ENCODE measurements around the gene BAIAP2.

BAIAP2 gene, protein sequence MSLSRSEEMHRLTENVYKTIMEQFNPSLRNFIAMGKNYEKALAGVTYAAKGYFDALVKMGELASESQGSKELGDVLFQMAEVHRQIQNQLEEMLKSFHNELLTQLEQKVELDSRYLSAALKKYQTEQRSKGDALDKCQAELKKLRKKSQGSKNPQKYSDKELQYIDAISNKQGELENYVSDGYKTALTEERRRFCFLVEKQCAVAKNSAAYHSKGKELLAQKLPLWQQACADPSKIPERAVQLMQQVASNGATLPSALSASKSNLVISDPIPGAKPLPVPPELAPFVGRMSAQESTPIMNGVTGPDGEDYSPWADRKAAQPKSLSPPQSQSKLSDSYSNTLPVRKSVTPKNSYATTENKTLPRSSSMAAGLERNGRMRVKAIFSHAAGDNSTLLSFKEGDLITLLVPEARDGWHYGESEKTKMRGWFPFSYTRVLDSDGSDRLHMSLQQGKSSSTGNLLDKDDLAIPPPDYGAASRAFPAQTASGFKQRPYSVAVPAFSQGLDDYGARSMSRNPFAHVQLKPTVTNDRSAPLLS

DNA sequence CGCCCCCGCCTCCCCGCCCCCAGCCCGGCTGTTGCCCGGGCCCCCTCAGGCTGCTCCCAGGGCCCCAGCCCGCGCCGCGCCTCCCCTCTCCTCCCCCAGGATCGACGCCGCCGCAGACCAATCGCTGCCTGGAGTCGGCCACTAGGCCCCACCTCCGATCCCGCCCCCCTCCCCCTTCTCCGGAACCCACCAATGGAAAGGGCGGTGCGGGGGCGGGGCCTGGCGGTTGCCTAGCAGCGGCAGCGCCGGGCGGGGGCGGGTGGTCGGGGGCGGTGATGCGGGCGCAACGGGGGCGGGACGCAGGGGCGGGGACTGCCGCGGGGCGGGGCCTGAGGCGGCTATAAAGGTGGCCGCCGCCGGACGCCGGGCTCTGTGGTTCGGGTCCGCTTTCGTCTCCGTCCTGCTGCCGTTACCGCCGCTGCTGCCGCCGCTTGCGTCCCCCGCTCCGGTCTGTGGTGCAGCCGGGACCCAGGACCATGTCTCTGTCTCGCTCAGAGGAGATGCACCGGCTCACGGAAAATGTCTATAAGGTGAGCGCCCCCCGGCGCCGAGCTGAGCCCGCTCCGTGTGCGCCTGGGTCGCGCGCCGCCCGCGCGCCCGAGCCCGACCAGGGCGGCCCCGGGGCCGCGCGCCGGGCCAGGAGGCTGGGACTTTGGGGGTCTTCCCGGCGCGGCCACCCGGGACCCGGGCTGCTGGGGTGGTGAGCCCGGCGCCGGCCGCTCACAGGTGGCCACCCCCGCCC is at the start of gene BAIAP2:
Gene BAIAP2, plus strand, starts transcription at position 373 of the 742 bp plus-strand sequence. Its CDS starts 104 bp downstream, at position 477.
- Histone ChIP-seq H3K27me3 (ENCODE audit: control insufficient read depth, insufficient read depth, low read length) (peaks cover 2% of the 10 kb centered on the region), H3K36me3 (ENCODE audit: control insufficient read depth, insufficient read depth, low read length) (peaks cover 4% of the 10 kb centered on the region), H3K9me3 (ENCODE audit: control insufficient read depth, insufficient read depth, low read length) (no peaks in the 10 kb centered on the region), H3K4me3 (ENCODE audit: low read depth, low read length) (peak within 1 kb of the TSS; percentile 69), H3K9ac (ENCODE audit: low read depth, low read length) (peak within 1 kb of the TSS; percentile 73), H3K4me1 (ENCODE audit: control insufficient read depth, insufficient read depth, low read length) (peaks cover 5% of the 10 kb centered on the region)

DNA sequence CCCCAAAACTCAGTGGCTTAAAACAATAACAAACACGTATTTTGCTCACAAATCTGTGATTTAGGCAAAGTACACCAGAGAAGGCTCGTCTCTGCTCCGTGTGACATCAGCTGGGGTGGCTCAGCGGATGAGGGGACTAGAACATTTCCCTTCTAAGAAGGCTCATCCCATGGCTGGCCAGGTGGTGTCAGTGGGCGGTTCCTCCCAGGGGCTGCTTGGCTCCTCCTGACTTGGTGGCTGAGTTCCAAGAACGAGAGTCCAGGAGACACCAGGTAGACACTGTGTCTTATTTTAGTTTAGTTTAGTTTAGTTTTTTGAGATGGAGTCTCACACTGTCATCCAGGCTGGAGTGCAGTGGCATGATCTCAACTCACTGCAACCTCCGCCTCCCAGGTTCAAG is 48.9 kb upstream of the BAIAP2 start:
- Histone ChIP-seq H3K36me3 (ENCODE audit: control insufficient read depth, insufficient read depth, low read length) (no peaks in the 10 kb centered on the region), H3K9me3 (ENCODE audit: control insufficient read depth, insufficient read depth, low read length) (no peaks in the 10 kb centered on the region), H3K4me1 (ENCODE audit: control insufficient read depth, insufficient read depth, low read length) (no peaks in the 10 kb centered on the region), H3K9ac (ENCODE audit: low read depth, low read length) (no peak overlapping the region), H3K4me3 (ENCODE audit: low read depth, low read length) (no peak overlapping the region), H3K27me3 (ENCODE audit: control insufficient read depth, insufficient read depth, low read length) (peaks cover 11% of the 10 kb centered on the region)

DNA sequence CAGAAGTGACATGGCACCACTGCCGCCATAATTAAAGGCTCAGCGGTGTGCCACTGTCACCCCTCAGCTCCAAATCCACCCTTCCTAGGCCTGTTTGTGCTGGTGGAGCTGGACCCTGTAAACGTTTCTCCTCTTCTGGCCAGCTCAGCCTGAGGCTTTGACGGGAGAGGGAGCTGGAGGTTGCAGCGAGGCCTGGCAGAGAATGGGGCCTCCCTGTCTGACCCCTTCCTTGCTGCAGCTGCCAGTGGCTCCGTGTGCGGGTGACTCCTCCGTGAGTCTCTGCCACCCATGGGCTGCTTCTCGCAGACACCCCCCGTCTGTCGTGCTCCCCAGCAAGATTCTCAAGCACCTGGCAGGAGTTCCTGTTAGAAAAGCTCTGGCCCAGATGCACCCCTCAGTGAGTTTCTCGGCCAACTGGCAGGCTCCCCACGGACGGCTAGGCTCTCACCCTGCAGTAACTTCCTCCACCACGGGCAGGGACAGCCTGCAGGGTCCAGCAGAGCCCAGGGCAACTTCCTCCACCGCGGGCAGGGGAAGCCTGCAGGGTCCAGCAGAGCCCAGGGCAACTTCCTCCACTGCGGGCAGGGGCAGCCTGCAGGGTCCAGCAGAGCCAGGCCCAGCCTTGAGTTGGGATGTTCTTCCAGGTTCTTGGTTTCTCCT is 48.0 kb upstream of the BAIAP2 start:
- no peaks in the 10 kb centered on the region for H3K9me3 ChIP-seq (ENCODE audit: control insufficient read depth, insufficient read depth, low read length)
- H3K27me3 ChIP-seq (ENCODE audit: control insufficient read depth, insufficient read depth, low read length), result peaks cover 10% of the 10 kb centered on the region
- H3K9ac ChIP-seq (ENCODE audit: low read depth, low read length), result no peak overlapping the region
- no peak overlapping the region for H3K4me3 ChIP-seq (ENCODE audit: low read depth, low read length)
- H3K4me1 ChIP-seq (ENCODE audit: control insufficient read depth, insufficient read depth, low read length), result peaks cover 2% of the 10 kb centered on the region
- no peaks in the 10 kb centered on the region for H3K36me3 ChIP-seq (ENCODE audit: control insufficient read depth, insufficient read depth, low read length)

DNA sequence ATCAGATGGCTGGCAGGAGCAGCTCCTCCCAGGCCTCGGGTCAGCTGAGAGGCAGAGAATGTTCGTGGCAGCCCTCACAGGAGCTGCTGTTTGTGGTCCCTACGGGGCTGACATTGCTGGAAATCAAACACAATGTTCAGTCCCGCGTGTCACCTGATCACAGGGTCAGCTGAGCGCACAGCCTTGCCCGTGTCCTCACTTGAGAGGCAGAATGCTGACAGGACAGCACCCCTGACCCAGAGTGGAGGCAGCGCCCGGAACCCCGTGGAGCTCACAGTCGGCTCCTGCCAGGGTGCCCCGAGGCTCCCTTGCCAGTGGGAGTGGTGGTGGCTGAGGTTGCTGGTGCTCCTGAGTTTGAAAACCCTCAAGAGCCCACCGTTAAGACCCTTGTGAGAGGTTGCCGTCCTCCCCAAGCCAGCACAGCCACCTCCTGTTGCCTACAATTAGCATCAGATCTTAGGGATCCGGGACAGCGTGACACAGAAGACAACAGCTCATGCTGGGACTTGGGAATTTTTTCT is 47.0 kb upstream of the BAIAP2 start:
- H3K9ac ChIP-seq (ENCODE audit: low read depth, low read length), result no peak overlapping the region
- H3K27me3 ChIP-seq (ENCODE audit: control insufficient read depth, insufficient read depth, low read length), result peaks cover 5% of the 10 kb centered on the region
- peaks cover 2% of the 10 kb centered on the region for H3K4me1 ChIP-seq (ENCODE audit: control insufficient read depth, insufficient read depth, low read length)
- H3K4me3 ChIP-seq (ENCODE audit: low read depth, low read length), result no peak overlapping the region
- no peaks in the 10 kb centered on the region for H3K36me3 ChIP-seq (ENCODE audit: control insufficient read depth, insufficient read depth, low read length)
- no peaks in the 10 kb centered on the region for H3K9me3 ChIP-seq (ENCODE audit: control insufficient read depth, insufficient read depth, low read length)

DNA sequence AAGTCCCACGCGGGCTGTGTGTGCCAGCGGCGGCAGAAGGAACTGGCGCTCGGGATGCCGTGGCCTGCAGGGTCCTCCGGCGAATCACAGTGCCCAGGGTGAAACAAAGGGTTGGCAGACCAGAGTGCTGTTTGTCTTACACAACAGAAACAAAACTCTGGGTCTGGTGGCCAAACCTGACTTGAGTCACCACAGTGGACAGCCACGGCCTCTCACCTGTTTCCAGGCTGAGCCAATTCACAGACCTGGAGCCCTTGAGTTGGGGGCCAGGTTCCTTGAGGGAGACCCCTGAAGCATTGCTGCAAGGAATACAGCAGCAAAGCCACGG is 45.4 kb upstream of the BAIAP2 start:
- Histone ChIP-seq H3K9me3 (ENCODE audit: control insufficient read depth, insufficient read depth, low read length) (no peaks in the 10 kb centered on the region), H3K4me3 (ENCODE audit: low read depth, low read length) (no peak overlapping the region), H3K36me3 (ENCODE audit: control insufficient read depth, insufficient read depth, low read length) (no peaks in the 10 kb centered on the region), H3K4me1 (ENCODE audit: control insufficient read depth, insufficient read depth, low read length) (peaks cover 2% of the 10 kb centered on the region), H3K9ac (ENCODE audit: low read depth, low read length) (no peak overlapping the region), H3K27me3 (ENCODE audit: control insufficient read depth, insufficient read depth, low read length) (peaks cover 5% of the 10 kb centered on the region)

DNA sequence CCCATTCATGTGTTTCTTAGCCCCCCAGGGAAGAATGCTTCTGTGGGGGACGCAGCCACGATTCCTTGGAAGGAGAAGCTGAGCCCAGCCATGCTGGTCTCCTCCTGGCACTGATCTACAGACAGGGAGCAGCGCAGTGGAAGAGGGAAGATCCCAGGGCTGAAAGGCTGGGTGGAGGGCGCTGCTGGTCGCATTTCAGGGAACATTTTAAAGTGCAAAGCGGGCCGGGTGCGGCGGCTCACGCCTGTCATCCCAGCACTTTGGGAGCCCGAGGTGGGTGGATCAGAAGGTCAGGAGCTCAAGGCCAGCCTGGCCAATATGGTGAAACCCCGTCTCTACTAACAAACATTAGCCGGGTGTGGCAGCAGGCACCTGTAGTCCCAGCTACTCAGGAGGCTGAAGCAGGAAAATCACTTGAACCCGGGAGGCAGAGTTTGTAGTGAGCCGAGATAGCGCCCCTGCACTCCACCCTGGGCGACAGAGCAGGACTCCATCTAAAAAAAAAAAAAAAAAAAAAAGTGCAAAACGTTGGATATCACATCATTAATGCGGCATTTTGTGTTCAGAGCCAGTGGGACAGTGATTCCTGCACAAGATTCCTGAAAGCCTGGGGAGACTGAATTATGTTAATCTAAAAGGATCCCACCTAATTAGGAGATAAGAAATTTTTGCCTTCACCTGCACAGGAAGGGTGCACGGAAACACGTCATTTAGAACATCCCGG is 43.9 kb upstream of the BAIAP2 start:
- Histone ChIP-seq H3K27me3 (ENCODE audit: control insufficient read depth, insufficient read depth, low read length) (peaks cover 5% of the 10 kb centered on the region), H3K4me1 (ENCODE audit: control insufficient read depth, insufficient read depth, low read length) (peaks cover 2% of the 10 kb centered on the region)

DNA sequence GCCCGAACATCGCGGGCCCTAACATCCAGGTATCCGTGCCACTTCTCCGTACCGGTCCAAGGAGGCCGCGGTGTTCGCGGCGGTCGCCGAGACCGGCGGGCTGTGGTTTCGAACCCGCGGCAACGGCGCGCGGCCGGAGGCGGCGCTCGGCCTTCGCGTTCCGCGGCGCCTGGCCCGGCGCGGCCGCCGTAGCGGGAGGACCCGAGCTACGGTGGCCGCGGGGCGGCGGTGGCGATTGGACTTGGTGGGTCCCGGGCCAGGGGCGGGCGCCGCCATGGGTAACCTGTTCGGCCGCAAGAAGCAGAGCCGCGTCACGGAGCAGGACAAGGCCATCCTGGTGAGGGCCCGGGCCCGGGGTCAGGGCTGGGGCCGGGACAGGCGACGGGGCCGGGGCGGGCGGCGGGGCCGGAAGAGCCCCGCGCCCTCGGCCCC is 43.3 kb upstream of the BAIAP2 start, which contains the start of gene CHMP6:
Gene CHMP6, plus strand, starts transcription at position 197 of the 432 bp plus-strand sequence. Its CDS starts 78 bp downstream, at position 275.
- H3K9ac ChIP-seq (ENCODE audit: low read depth, low read length), result peak within 1 kb of the TSS; percentile 60
- H3K36me3 ChIP-seq (ENCODE audit: control insufficient read depth, insufficient read depth, low read length), result peaks cover 12% of the 10 kb centered on the region
- peak within 1 kb of the TSS; percentile 56 for H3K4me3 ChIP-seq (ENCODE audit: low read depth, low read length)
- H3K4me1 ChIP-seq (ENCODE audit: control insufficient read depth, insufficient read depth, low read length), result peaks cover 2% of the 10 kb centered on the region
- peaks cover 5% of the 10 kb centered on the region for H3K27me3 ChIP-seq (ENCODE audit: control insufficient read depth, insufficient read depth, low read length)
- H3K9me3 ChIP-seq (ENCODE audit: control insufficient read depth, insufficient read depth, low read length), result no peaks in the 10 kb centered on the region

More for the DNA sequence above, 43.9 kb upstream of the BAIAP2 start:
- H3K4me3 ChIP-seq (ENCODE audit: low read depth, low read length), result peak overlapping the region; percentile 56
- H3K9ac ChIP-seq (ENCODE audit: low read depth, low read length), result peak overlapping the region; percentile 60
- no peaks in the 10 kb centered on the region for H3K9me3 ChIP-seq (ENCODE audit: control insufficient read depth, insufficient read depth, low read length)
- H3K36me3 ChIP-seq (ENCODE audit: control insufficient read depth, insufficient read depth, low read length), result peaks cover 10% of the 10 kb centered on the region

DNA sequence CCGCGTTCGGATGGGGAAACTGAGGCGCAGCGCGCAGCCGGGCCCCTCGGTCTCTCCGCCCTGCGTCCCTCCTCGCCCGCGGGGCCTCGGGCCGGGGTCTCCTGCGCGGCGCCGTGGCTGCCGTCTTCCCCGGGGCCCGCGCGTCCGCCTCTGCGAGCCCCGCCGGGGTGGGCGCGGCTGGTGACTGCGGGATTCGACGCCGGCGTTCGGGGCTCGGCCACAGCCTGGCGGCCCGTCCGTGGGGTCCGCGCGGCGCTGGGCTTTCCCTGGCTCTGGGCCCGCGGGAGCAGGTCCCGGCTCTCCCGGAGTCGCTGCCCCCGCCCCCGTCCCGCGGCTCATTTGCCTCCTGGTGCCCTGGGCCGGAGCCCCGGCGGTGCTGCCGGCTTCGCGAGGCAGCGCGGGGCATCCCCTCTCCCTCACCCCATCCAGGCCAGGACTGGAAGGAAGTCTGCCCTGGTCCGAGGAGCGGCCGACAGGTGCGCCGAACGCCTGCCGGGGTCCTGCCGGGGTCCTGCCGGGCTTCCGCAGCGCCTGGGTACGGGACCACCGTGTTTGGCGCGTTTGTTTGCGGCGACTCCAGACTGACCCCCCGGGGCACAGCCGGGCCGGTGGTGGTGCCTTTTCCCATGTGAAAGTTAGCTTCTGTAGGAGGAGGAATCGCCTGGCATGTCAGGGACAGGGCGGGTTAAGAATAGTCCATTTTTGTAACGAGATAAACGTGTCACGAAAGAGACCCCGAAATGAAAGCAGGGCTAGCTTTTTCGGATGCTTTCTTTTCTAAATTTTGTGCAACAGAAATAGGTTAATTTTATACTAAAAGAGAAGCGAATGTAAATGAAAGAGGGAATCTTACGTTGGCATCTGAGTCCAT is 42.6 kb upstream of the BAIAP2 start:
- no peak overlapping the region for H3K9ac ChIP-seq (ENCODE audit: low read depth, low read length)
- peaks cover 2% of the 10 kb centered on the region for H3K4me1 ChIP-seq (ENCODE audit: control insufficient read depth, insufficient read depth, low read length)
- H3K4me3 ChIP-seq (ENCODE audit: low read depth, low read length), result peak overlapping the region; percentile 56
- H3K36me3 ChIP-seq (ENCODE audit: control insufficient read depth, insufficient read depth, low read length), result peaks cover 14% of the 10 kb centered on the region
- H3K27me3 ChIP-seq (ENCODE audit: control insufficient read depth, insufficient read depth, low read length), result peaks cover 5% of the 10 kb centered on the region
- H3K9me3 ChIP-seq (ENCODE audit: control insufficient read depth, insufficient read depth, low read length), result no peaks in the 10 kb centered on the region

DNA sequence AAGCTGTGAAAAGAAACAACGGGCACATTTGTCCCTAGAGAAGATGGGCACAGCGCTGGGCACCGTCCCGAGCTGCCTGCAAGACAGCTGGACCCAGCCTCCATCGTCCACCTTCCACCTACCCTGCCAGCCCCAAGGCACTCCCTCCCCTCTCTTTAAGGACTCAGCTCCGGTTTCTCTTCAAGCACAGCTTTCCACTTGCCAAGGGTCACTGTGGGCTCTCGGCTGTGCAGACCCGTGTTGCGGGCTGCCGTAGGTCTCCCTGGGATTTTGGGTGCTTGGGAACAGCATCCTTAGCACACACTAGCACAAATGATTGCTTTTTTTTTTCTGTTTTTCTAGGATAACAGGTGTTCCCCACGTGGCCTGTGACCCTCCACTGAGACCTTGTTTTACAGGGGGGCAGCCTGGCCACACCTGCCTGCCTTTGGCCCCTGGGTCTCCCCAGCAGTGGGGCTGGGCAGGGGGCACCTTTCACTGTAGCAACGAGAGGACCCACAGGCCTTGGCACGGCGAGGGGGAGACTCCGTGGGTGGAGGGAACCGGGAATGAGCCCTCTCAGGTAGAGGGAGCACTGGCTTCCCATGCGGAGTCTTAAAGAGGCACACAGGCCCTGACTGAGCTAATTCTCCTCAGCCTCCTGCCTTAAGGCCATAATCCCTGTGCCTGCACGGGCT is 41.9 kb upstream of the BAIAP2 start:
- H3K4me3 ChIP-seq (ENCODE audit: low read depth, low read length), result peak overlapping the region; percentile 56
- peaks cover 5% of the 10 kb centered on the region for H3K27me3 ChIP-seq (ENCODE audit: control insufficient read depth, insufficient read depth, low read length)
- H3K9me3 ChIP-seq (ENCODE audit: control insufficient read depth, insufficient read depth, low read length), result no peaks in the 10 kb centered on the region
- no peak overlapping the region for H3K9ac ChIP-seq (ENCODE audit: low read depth, low read length)
- peaks cover 19% of the 10 kb centered on the region for H3K36me3 ChIP-seq (ENCODE audit: control insufficient read depth, insufficient read depth, low read length)
- peaks cover 2% of the 10 kb centered on the region for H3K4me1 ChIP-seq (ENCODE audit: control insufficient read depth, insufficient read depth, low read length)

DNA sequence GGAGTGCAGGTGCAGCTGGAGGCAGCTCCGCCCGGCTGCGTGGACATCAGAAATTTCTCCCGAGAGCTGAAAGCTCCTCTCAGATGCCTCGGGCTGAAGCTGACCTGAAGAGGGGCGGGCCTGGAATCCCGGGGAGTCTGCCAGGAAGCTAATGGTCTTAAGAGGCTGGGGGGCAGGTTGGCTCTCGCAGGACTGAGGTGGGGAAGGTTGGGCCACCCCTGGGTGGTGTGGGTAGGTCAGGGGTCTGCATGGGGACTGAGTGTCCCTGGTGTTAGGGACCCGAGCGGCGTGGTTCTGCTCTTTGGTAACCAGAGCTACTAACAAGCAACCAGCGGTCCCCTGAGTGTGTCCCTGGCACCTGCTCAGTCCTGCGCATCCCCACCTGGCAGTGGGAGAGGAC is 39.8 kb upstream of the BAIAP2 start:
- Histone ChIP-seq H3K4me3 (ENCODE audit: low read depth, low read length) (no peak overlapping the region), H3K4me1 (ENCODE audit: control insufficient read depth, insufficient read depth, low read length) (peaks cover 2% of the 10 kb centered on the region), H3K27me3 (ENCODE audit: control insufficient read depth, insufficient read depth, low read length) (no peaks in the 10 kb centered on the region), H3K9me3 (ENCODE audit: control insufficient read depth, insufficient read depth, low read length) (no peaks in the 10 kb centered on the region), H3K9ac (ENCODE audit: low read depth, low read length) (no peak overlapping the region), H3K36me3 (ENCODE audit: control insufficient read depth, insufficient read depth, low read length) (peaks cover 33% of the 10 kb centered on the region)
